Measurements from ENCODE around the gene CNIH1.

DNA sequence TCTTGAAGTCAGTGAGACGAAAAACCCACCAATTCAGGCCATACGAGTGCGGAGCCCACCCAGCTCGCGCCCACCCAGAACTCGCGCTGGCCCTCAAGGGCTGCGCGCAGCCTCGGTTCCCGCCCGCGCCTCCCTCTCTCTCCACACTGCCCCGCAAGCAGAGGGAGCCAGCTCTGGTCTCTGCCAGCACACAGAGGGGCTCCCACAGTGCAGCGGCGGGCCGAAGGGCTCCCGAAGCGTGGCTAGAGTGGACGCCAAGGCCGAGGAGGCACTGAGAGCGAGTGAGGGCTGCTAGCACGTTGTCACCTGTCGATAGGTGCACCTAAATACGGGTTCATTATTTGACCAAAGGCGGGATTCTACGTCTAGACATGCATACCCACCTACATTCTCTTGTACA is 46.6 kb downstream of the CNIH1 start:
- TF ChIP-seq TAF15 (IDR thresholded peaks at IDR 0.05; ENCODE audit: low read depth, low read length, poor library complexity, severe bottlenecking) (no peak), ELK4 (CRISPR knock-in tag; IDR thresholded peaks at IDR 0.05; ENCODE audit: borderline replicate concordance) (no peak), ZNF747 (CRISPR knock-in tag; IDR thresholded peaks at IDR 0.05; ENCODE audit: borderline replicate concordance) (no peak), MAX (IDR thresholded peaks at IDR 0.05) (no peak), SP1 (IDR thresholded peaks at IDR 0.05) (no peak), SP1 (CRISPR knock-in tag; IDR thresholded peaks at IDR 0.05) (no peak), EZH2 (conservative IDR thresholded peaks at IDR 0.05; ENCODE audit: low read depth, low read length) (no peak)

All from HepG2 (cell line).